Measurements from ENCODE around the gene SINHCAF.

SINHCAF gene

DNA sequence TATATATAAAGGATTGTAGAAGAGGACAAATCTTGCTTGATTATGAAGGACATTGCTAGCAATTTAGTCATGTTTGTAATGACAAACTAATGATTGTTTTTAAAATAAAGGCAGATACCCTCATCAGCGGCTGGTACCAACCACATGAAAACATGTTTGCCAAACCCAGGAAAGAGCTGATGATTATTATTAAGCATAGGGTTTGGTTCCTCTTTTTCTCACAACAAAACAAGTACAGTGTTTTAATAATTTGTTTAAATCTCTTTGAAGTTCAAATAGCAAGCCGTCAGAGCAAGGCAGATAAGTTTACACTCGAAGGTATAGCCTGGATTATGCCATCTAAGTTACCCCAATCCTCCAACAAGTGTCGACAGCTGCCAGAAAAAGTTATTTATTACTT is 5.3 kb upstream of the SINHCAF start:
- FAIRE-seq: no peak

DNA sequence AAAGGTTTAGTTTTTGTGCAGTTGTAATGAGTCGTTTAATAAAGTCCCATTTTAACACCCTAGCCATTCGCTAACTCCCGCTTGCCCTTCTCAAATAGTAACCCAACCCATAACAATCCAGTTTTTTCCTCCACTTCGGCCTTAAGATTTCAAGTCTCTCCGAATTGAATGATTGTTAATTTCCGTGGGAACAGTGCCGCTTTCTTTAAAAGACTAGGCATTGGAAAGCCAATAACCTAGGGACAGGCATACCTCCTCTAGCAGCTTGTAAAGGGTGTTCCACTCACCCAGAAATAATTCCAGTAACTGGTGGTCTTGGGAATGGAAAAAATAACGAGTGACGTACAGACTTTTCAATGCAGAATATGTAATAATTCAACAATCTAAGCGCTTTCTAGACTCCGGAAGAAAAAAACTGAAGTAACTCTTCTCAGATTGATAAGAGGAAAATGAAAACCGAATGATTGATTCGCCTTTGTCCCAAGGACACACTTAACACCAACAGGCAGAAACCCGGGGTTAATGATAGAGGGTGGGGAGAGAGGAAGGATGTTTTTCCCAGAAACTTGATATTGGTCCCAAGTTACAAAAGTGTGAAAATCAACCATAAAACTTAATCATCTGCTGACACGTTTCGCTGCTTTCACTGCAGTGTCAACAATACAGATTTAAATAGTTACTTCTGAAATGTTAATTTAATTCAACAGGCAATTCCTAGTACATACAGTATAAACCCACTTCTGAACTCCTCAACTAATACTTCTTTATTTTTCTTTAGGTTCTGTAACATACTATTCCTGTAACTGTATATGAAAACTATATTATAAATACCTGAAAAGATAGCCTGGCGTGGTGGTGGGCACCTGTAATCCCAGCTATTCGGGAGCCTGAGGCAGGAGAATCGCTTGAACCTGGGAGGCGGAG is 1.0 kb upstream of the SINHCAF start:
- FAIRE-seq: no peak

DNA sequence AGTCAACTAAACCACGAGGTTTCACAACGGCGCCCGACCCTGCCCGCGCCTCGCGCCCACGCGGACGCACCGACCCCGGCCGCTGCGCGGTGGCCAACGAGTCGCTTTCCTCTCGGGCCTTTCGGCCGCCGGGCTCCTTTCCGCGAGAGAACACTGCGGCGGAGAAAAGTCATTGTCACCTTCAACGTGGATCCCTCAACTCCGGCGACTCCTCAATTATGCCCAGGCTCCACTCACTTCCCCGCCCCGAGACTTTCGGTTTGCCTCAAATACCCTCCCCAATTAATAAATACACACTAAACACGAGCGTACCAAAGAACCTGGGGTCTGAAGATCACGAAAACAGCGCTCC is 450 bp downstream of the SINHCAF start:
- FAIRE-seq: no peak

DNA sequence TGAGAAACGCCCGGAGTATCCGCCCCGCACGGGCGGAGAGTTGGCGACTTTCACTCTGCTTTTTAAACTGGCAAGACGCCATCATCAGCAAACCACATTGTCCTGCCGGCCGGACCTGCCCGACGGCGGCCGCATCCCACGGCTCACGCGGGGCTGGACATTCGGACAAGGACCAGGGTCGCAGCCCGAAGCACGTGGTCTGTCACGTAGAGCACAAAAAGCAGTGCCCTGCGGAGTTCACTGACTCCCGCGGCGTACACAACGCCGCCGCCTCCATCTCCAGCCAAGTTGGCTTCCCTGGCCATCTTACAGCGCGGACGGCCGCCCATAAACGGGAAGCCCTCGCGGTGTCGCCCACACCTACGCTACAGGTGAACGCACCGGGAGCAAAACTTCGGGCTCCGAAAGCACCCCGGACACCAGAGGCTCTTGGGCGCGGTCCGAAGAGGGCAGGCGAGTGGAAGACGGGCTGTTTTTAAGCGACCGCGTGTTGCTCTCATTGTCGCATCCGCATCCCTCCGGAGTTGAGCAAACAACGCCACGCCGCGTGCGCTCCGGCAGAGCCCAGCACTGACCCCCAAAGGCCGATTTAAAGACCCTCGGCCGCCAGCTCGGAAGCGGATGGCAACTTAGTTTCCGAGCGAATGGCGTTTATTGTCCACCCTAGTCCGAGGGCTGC is 966 bp downstream of the SINHCAF start:
- FAIRE-seq: no peak

DNA sequence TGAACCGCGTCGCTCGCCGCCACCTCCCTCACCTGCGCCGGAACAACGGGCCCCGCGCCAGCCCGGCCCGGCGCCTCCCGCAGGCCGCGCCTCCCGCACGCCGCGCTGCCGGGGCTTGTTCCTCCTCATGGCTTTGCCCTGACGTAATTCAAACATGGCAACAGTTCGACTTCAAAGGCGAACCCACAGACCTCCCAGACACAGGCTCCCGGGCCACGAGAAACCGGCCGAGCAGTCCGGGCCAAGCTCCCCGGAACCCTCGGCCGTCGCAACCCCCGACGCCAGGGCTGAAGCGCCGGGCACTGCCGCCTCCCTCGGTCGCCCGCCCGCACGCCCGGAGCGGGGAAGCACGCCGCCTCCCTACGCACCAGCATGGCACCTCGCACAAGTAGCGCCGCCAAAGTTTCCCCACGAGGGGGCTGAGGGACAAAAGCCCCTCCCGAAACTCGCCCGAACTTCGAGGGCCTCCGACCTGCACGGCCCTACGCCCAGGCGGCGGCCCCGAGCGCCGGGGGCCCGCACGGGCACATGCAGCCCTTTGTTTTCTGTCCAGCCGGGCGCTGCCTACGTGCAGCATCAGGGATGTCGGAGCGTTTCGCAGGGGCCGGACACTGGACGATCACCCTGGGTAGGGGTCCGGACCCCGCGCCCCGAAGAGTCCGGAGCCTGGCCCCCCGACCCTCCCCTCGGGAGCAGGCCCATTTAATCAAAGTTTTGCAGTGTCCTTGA is 1.7 kb downstream of the SINHCAF start:
- no peak for FAIRE-seq

DNA sequence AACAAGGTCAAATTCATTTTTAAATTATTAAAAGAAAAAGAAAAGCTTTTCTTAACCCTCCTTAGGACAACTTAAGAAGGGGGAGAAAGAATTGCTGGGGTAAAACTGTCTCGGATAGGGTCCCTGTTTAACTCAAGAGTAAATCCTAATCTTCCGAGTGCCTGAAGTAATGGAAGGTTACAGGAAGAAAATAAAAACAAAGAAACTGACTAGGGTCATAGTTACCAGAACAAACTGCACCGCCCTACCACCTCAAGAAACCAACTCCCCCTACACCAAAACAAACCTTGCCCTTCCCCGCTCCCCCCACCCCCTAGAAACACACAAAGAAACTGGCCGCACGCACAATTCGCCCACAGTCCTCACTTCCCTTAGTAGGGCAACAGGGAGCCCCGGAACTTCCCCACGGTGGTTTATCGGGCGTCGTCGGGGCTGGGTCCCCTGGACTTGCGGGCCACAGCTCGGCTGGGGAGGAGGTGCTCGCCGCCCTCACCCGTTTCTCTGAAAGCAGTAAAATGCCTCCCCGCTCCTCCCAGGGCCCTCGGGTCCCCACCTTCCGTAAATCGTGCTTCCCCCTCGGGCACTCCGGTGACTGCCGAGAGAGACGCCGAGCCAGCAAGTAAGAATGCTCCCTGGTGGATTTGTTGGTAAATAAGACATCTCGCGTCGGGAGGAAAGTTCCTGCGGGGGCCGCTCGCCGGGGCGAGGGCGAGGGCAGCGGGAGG is 2.4 kb downstream of the SINHCAF start:
- no peak for FAIRE-seq

DNA sequence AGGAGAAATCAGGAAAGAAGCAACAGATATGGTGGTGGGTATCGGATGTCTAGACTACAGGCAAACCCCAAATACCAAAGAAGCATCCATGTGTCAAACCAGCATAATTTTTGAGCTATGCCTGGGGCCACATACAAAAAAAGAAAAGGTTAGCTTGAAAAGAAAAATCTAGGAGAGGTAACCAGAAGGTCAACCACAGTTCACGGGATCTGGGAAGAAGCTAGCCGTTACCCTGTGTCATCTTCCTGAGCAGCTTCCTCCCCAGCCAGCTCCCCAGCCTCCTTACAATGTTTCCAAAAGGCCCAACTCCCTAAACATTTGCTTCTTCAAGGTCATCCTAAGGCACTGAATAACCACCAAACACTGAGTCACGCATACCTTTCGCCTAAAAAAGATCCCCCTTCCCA is 3.1 kb downstream of the SINHCAF start:
- FAIRE-seq: no peak

DNA sequence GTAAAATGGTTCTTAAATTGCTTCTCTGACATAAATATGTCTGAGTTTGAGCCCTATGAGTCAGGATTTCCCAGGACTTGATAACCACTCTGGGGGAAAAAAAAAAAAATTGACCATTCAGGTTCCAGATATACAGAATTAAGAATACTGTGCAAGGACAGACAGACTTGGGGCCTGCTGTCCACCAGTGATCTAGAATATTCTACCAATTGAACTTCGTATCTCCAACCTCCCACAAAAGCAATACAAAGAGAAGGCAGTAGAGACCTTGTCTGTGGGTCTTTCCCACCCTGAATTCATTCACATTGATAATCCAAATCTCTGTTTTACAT is 4.1 kb downstream of the SINHCAF start:
- FAIRE-seq: no peak

DNA sequence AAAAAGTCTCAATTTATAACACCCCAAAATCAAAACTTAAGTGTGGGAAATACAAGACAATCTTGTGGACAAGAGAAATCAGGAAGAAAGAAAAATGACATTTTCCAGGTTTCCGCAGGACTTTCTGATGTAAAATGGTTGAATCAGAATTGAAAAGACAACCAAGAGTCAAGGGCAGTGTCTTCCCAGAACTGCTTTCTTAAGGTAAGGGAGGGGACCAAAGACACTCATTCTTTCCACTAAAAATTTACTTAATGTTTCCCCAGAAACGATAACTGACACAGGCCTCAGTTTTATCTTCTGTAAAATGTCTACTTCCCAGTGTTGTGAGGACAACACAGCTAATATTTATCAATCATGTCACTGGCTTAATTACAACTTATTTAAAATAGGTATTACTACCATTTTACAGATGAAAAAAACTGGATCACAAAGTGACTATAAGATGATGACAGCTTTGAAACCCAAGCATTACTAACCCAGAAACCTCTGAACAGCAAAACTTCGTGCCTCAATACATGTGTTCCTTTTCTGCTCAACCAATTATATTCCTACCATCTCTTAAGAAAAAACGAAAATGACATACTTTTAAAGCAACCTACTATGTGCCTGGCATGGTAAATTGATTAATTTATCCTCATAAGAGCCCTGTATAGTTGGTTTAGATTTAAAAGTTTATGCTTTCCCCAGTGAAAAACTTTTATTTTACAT is 4.6 kb downstream of the SINHCAF start:
- FAIRE-seq: no peak

DNA sequence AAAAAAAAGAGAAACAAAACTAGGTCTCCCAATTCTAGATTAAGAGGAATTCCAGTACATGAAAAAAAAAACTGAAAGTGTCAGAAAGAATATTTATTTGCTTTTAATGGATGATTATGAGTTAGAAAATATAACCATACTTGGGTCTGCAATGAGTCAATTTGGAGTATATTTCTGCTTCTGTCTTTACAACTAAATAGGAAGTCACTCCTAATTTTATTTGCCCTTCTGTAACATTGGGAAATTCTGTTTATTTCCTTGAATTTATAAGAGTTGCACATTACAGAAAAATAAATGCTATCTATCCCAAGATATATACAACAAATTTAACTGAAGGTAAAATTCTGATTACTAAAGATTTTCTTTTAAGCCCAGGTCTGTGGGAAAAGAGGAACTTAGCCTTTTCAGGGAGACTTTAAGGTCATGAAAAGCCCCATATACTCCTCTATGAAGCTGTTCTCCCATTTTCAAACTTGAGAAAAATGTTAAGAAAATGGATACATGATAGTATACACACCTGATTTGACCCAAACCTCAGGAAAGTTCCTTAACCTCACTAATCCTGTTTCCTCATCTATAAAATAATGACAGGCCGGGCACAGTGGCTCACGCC is 7.2 kb downstream of the SINHCAF start:
- no peak for FAIRE-seq

DNA sequence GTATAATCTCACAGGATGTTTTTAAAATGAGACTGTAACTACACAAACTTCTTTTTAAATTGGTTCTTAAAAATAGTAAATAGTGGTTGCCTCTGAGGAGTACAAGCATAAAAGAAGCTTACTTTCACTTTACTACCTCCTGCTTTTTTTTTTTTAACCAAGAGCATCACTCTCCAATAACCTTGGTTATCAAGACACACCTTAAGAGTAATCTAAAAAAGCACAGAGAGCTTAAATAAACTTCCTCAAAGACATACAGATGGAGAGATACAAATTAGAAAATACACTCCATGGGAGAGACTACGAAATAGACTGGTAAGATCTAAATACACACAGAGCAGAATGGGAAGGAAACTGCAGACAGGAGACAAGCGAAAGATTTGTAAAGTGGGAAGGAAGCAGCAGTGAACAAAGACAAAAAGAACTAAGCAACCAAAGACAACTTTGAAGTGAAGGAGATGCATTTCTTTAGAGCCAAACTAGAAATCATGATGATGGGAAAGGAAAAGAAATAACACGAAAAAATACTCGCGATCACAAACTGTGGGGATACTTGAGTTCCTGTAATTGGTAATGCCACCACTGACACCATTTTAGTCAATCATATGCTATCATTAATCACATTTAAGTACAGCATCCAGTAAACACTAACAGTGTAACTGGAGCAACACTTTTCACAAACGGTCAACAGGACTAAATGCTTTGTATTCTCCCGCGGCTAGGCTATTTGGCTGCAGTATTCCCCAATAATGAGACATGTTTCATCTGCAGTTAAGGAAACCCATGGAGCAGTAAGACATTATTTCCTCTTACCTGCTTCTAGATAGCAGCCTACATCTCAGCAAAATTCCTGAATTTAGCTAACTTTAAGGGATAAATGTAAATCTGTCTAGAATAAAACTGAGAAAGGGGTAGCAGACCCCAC is 8.2 kb downstream of the SINHCAF start:
- FAIRE-seq: no peak

DNA sequence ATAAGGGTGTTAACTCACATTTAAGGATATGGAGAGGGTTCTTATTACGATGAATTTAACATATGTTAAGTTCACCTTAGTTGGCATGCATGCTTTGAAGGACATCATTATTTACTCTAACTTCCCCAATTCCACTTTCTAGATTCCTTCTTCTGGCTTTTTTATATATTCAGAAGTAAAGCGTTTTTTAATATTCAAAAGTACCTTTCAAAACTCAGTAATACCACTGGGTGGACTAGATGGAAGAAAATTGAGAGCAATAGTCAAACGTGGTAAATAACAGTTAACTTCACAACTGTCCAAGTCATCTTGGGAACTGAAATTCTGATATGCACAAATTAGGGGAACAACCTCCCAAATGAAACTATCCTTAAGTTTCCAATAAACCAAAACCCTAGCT is 9.1 kb downstream of the SINHCAF start:
- no peak for FAIRE-seq

DNA sequence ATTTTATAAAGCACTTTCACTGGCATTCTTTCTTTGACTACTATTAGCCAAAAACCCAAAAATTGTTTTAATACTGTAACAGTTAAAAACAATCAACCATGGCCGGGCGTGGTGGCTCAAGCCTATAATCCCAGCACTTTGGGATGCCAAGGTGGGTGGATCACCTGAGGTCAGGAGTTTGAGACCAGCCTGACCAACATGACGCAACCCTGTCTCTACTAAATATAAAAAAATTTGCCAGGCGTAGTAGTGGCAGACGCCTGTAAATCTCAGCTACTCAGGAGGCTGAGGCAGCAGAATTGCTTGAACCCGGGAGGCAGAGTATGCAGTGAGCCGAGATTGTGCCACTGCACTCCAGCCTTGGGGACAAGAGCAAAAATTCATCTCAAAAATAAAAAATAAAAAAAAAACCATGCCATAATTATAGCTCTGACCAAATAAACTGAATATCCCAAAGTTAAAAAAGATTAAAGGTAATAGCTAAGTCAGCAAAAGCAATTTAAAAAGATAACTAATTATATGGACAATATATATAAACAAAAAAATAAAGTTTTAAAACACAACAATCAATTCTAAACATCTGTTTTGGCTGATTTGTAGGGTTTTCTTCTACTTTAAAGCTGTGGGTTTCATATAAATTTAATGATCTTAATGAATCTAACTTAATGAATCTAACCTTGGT is 10.0 kb downstream of the SINHCAF start:
- FAIRE-seq: no peak

DNA sequence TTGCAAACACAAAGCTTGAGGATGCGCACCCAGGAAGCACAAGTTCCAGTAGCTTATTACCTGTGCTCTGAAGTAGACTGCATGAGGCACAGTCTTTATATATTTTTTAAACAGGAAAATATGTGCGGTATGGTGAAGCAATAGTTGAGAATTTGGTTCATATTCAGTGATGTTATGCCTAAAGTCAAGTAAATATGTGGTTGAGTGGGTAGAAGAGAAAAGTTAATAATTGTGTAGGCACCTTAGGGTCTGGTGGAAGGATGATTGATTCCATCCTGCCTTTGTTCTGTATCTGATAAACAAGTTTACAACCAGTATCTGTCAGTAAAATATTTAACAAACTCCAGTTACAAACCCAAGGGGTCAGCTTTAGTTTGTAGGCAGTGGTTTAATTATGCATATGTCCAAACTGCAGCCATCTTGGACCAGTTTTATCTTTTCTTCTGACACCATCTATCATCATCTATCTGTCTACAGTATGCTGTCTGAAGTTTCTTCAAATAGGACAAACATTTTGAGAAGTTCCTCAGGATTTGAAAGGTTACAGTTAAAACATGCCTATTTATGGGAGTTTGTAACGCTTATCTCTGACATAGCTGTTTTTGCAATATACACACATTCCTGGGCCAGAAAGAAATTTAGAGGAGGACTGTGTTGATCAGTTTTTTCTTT is 10.8 kb downstream of the SINHCAF start:
- no peak for FAIRE-seq

DNA sequence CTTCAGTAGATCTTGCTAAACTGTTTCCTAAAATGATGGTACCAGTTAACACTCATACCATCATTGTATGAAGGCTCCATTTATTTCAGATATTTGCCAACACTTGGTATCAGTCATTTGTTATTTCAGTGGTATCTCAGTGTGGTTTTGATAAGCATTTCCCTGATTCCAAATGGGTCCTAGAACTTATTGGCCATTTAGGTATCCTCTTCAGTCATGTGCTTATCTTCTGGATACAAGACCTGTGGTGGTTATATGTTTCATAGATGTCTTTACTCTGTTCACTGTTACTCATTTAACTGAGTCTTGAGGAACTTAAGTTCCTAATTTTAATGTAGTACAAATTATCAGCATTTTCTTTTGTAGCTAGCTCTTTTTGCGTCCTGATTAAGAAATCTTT is 13.5 kb downstream of the SINHCAF start:
- no peak for FAIRE-seq

DNA sequence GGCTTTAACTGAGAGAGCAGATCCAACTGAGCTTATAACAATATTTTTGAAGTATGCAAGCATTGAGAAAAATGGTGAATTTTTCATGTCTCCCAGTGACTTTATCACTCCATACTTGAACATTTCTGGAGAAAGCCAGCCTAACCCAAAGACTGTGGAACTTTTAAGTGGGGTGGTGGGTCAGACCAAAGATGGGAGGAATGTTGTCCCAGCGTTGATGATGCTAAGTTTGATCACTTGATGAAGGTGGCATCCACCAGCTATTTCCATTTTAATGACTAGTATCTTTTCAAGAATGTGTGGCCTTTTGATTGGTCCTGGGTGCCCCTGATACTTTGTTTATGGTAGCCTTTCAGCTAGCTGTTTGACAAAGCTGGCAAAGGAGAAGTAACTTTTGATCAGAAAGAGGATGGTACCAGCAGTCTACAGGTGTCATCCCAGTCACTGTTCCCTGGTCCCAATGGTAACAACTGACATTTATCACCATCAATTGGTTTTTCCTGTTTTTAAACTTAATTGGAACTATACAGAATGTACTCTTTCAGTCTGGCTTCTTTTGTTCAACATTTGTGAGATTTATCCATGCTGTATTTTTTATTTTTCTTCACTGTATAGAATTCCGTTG is 14.2 kb downstream of the SINHCAF start:
- no peak for FAIRE-seq

DNA sequence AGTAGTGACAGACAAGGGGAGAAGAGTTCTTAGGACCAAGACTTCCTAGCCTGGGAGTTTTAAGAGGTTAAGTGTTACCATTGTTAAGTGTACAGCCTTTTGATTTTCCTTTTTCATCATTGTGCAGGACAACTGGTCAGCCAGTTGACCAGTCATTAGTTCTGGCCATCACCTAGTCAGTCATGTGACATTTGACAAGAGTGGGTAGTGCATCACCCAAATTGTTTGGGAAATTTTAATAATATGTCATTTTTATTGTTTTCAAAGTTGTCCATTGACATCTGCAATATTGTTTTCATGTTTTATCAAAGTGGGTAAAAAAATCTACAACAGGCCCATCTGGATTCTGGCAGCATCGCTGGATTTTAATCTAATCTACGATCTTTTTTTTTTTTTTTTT is 15.5 kb downstream of the SINHCAF start:
- no peak for FAIRE-seq

DNA sequence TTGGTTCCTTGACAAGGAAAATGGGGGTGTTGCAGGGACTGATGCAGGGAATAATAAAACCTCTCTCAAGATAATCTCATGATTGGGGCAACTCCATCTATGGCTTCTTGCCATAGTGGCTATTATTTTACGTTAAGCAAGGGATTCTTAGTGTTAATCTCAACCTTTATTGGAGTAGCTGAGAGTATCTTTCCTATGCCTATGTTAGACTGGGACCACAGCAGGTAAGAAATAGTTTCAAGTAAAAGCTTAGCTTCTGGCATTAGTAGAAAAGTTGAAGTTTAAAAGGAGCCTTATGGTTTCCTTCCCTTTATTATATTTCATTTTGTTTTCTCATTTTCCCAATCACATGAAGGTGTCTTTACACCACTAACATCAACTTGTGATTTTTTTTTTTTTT is 16.7 kb downstream of the SINHCAF start:
- FAIRE-seq: no peak

DNA sequence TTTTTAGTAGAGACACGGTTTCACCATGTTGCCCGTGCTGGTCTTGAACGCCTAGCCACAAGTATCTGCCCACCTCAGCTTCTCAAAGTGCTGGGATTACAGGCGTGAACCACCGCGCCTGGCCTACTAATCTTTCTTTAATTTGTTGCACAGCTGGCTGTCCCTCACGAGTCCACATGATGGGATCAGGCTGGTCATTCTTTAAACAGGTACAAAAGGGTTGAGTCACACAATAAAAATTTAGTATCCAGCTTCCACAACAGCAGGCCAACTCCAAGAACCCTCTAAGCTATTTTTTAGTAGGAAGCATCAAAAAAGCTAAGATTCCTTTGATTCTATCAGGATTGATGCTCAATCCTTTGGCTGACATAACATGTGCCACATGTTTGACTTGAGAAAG is 17.8 kb downstream of the SINHCAF start:
- no peak for FAIRE-seq

All from colon (tissue), 2 donors.